Measurements from ENCODE around the gene TIMP2. TPM values are rescaled to one million over a fixed set of nuclear protein-coding genes. Genes with fewer than 3 reads are reported as not detected.
"Not testable (repeated sequence)": the region's sequence is repeated elsewhere in the genome, so short reads cannot be mapped to it uniquely, and the experiment has no call there.

The TIMP2 gene
- total RNA-seq, 1 experiment from 2014 or later = 66.9 TPM

- peaks cover 10% of the 10 kb centered on the region; the same call in 1 of the 2 replicates for H3K36me3 ChIP-seq
- no peaks in the 10 kb centered on the region for H3K27me3 ChIP-seq
- no peak for DNase-seq
- H3K4me3 ChIP-seq = no peak overlapping the region
- H3K4me1 ChIP-seq = peaks cover 25% of the 10 kb centered on the region
- no peaks in the 10 kb centered on the region for H3K9me3 ChIP-seq (replicated peaks)
- no peak overlapping the region for H3K27ac ChIP-seq
Measured at GRCh38 chr17:78896834-78897663, 28.1 kb downstream of the TIMP2 start.

DNA sequence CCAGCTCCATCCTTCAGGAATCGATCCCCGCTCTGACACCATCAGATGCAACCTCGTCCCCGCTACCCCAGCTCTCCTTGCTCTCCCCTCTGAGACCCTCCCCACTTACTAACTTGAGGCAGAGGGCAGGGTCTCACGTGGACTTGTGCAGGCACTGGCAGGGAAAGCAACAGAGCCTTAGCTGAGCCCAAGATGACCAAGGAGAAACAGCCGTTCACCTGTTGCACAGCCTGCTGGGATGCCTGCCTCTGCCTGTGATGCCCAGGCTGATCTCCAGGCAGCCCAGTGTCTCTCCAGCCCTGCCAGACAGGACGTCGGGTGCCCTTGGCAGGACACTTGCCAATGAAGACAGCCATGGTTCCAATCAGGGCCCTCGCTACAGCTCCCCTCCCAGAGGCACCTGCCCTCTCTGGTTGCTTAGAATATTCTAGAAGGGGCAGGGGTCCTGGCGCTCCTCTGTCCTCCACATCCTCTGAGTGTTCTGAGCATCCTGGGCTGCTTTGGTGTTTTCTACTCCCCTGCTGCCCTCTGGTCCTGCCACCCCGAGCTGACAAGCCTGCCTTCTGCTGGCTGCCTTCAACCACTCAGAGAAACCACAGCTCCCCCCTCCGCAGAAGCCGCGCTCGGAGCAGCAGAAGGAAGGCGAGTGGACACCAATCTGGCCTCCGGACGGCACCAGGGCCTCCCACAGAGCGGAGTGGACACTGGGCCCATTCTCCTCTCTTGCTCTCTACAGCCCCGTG lies 28.9 kb downstream of the TIMP2 start:
- Histone ChIP-seq H3K27ac (peak overlapping the region; percentile 55), H3K4me3 (no peak overlapping the region), H3K36me3 (peaks cover 4% of the 10 kb centered on the region; the same call in 1 of the 2 replicates), H3K27me3 (no peaks in the 10 kb centered on the region), H3K4me1 (peaks cover 25% of the 10 kb centered on the region), H3K9me3 (replicated peaks) (no peaks in the 10 kb centered on the region)
- DNase-seq = no peak

DNA sequence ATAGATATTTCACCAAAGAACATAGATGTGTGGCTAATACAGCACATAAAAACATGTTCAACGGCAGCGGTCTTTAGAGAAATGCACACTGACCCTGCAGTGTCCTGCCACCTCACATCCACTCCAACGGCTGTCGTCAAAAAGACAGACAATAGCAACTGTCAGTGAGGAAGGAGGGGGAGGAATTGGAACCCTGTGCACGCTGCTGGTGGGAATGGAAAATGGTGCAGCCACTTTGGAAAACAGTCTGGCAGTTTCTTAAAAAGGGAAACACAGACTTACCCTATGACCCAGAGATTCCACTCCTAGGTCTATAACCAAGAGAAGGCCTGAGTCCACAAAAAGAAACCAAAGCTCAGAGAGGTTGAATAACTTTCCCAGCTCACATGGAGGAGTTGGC lies 29.9 kb downstream of the TIMP2 start:
- Histone ChIP-seq H3K36me3 (peaks cover 3% of the 10 kb centered on the region; the same call in 1 of the 2 replicates), H3K4me3 (no peak overlapping the region), H3K27me3 (no peaks in the 10 kb centered on the region), H3K27ac (peak overlapping the region; percentile 55), H3K4me1 (peaks cover 25% of the 10 kb centered on the region), H3K9me3 (replicated peaks) (no peaks in the 10 kb centered on the region)
- peak; percentile 83 to 95 for DNase-seq

- Histone ChIP-seq H3K27ac (no peak overlapping the region), H3K36me3 (peaks cover 3% of the 10 kb centered on the region; the same call in 1 of the 2 replicates), H3K9me3 (replicated peaks) (no peaks in the 10 kb centered on the region), H3K4me3 (no peak overlapping the region), H3K27me3 (no peaks in the 10 kb centered on the region), H3K4me1 (peaks cover 32% of the 10 kb centered on the region)
- no peak for DNase-seq
Measured at GRCh38 chr17:78893684-78894083, 31.5 kb downstream of the TIMP2 start.

GRCh38 chr17:78892936-78893379 lies 32.2 kb downstream of the TIMP2 start:
- DNase-seq = no peak
- Histone ChIP-seq H3K27ac (no peak overlapping the region), H3K4me1 (peaks cover 34% of the 10 kb centered on the region), H3K9me3 (replicated peaks) (no peaks in the 10 kb centered on the region), H3K4me3 (no peak overlapping the region), H3K36me3 (peaks cover under 1% of the 10 kb centered on the region; the same call in 1 of the 2 replicates), H3K27me3 (no peaks in the 10 kb centered on the region)

- H3K36me3 ChIP-seq = no peaks in the 10 kb centered on the region; the same call in 1 of the 2 replicates
- H3K4me1 ChIP-seq = peaks cover 34% of the 10 kb centered on the region
- no peak overlapping the region for H3K27ac ChIP-seq
- H3K4me3 ChIP-seq = no peak overlapping the region
- no peaks in the 10 kb centered on the region for H3K27me3 ChIP-seq
- no peaks in the 10 kb centered on the region for H3K9me3 ChIP-seq (replicated peaks)
- no peak for DNase-seq
Measured at GRCh38 chr17:78892520-78892919, 32.7 kb downstream of the TIMP2 start.

GRCh38 chr17:78892062-78892456 lies 33.1 kb downstream of the TIMP2 start:
- no peak for DNase-seq
- peaks cover 34% of the 10 kb centered on the region for H3K4me1 ChIP-seq
- no peaks in the 10 kb centered on the region for H3K27me3 ChIP-seq
- H3K4me3 ChIP-seq = no peak overlapping the region
- H3K36me3 ChIP-seq = no peaks in the 10 kb centered on the region; the same call in 1 of the 2 replicates
- H3K27ac ChIP-seq = no peak overlapping the region
- no peaks in the 10 kb centered on the region for H3K9me3 ChIP-seq (replicated peaks)

- Histone ChIP-seq H3K27ac (no peak overlapping the region), H3K9me3 (replicated peaks) (no peaks in the 10 kb centered on the region), H3K36me3 (no peaks in the 10 kb centered on the region; the same call in 1 of the 2 replicates), H3K4me3 (no peak overlapping the region), H3K4me1 (peaks cover 34% of the 10 kb centered on the region), H3K27me3 (no peaks in the 10 kb centered on the region)
- DNase-seq = no peak
Measured at GRCh38 chr17:78891406-78892061, 33.7 kb downstream of the TIMP2 start.

GRCh38 chr17:78890498-78890897 lies 34.7 kb downstream of the TIMP2 start:
- Histone ChIP-seq H3K4me3 (no peak overlapping the region), H3K27ac (no peak overlapping the region), H3K36me3 (no peaks in the 10 kb centered on the region; the same call in 1 of the 2 replicates), H3K9me3 (replicated peaks) (no peaks in the 10 kb centered on the region), H3K27me3 (no peaks in the 10 kb centered on the region), H3K4me1 (peaks cover 27% of the 10 kb centered on the region)
- no peak for DNase-seq

GRCh38 chr17:78890096-78890495 lies 35.1 kb downstream of the TIMP2 start:
- peaks cover 26% of the 10 kb centered on the region for H3K4me1 ChIP-seq
- not testable (repeated sequence) for H3K36me3 ChIP-seq; H3K4me3 ChIP-seq; H3K9me3 ChIP-seq (replicated peaks); DNase-seq; H3K27ac ChIP-seq; H3K27me3 ChIP-seq

- peak in 1 of 2 experiments; percentile 40 for DNase-seq
- peaks cover 26% of the 10 kb centered on the region for H3K4me1 ChIP-seq
Measured at GRCh38 chr17:78889531-78889930, 35.7 kb downstream of the TIMP2 start.

DNA sequence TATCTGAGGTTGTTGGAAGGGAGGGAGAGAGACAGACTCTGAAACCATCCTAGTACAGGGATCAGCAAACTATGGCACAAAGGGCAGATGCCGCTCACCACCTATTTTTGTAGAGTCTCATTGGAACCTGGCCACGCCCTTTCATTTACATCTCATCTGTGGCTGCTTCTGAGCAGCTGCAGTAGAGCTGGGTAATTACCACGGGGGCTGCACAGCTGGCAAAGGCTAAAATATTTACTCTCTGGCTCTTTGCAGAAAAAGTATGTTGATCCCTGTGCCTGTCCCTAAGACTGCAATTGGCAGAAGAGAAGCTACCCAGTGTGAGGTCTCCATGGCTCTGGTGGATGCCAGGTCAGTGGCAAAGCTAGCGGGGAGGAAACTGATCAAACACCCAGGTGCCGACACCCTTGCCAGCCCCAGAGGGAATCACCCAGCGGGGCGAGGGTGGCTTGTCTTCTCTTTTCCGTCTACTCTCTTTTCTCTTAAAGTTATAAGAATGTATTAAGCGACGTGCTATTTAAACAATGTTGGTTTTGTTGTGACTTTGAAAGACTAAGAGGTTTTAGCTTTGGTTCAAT lies 36.2 kb downstream of the TIMP2 start:
- Histone ChIP-seq H3K4me3 (no peak overlapping the region), H3K9me3 (replicated peaks) (no peaks in the 10 kb centered on the region), H3K27ac (peak overlapping the region; percentile 23), H3K4me1 (peaks cover 29% of the 10 kb centered on the region), H3K27me3 (no peaks in the 10 kb centered on the region), H3K36me3 (no peaks in the 10 kb centered on the region; the same call in 1 of the 2 replicates)
- peak; percentile 69 to 78 for DNase-seq

More at GRCh38 chr17:78889531-78889930, 35.7 kb downstream of the TIMP2 start:
- H3K9me3 ChIP-seq (replicated peaks) = no peaks in the 10 kb centered on the region
- no peaks in the 10 kb centered on the region; the same call in 1 of the 2 replicates for H3K36me3 ChIP-seq
- no peaks in the 10 kb centered on the region for H3K27me3 ChIP-seq
- H3K4me3 ChIP-seq = no peak overlapping the region
- H3K27ac ChIP-seq = peak overlapping the region; percentile 23

- Histone ChIP-seq H3K4me1 (peaks cover 38% of the 10 kb centered on the region), H3K9me3 (replicated peaks) (no peaks in the 10 kb centered on the region), H3K27me3 (no peaks in the 10 kb centered on the region), H3K36me3 (no peaks in the 10 kb centered on the region), H3K27ac (no peak overlapping the region), H3K4me3 (no peak overlapping the region)
- no peak for DNase-seq
Measured at GRCh38 chr17:78886954-78887353, 38.2 kb downstream of the TIMP2 start.

DNA sequence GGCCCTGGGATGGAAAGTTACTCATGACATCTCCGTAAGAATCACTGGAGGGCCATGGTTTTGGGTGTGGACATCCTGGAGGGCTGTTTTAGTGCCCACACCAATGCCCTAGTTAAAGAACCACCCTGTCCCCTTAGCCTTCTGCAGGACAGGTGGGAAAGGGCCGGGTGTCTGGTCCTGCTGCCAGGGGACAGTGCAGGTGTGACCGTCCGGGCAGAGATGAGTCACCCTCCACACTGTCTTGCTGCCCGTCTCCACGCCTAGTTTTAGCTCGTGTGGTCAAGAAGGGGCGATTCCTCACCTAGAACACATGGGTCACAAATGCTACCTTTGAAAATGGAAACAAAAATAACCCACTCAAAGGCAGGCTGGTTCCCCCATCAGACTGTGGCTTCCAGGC lies 39.2 kb downstream of the TIMP2 start:
- Histone ChIP-seq H3K9me3 (replicated peaks) (no peaks in the 10 kb centered on the region), H3K36me3 (no peaks in the 10 kb centered on the region), H3K27me3 (no peaks in the 10 kb centered on the region), H3K4me1 (peaks cover 42% of the 10 kb centered on the region), H3K4me3 (no peak overlapping the region), H3K27ac (no peak overlapping the region)
- no peak for DNase-seq
